Nucleus accumbens (tissue), 56 donors: ENCODE data around the gene PPARGC1A.
A peak's percentile ranks its signal among the peaks of the same experiment; 100 is the strongest.

Experiments
- DNase-seq, 56 donors: peaks; one replicate each; lab custom pipeline; 2025; lab: John Stamatoyannopoulos, UW

Gene PPARGC1A

DNA sequence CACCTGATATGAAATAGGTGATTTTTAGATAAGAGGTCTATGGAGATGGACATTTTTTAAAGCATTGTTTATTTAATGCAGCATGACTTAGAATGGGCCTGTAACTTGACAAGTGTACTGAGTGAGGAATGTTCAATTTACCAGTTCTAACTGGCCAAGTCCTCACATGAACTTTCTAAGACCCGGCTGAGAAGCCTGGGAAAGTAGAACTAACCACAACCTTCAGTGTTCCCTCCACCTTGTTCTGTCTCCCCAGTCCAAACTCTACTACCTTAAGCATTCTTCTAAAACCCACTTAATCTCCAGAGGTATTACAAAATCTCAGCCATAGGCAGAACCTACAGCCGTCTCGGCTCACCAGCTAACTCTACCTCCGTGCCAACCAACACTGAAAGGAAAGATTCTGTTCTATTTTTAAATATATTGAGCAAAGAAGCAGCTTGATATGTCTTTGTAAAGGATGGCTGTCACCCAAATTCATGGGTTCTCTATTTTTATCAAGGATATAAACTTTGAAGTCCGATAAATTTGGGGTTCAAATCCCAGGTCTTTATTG is 6.8 kb downstream of the PPARGC1A start:
- no peak for DNase-seq

DNA sequence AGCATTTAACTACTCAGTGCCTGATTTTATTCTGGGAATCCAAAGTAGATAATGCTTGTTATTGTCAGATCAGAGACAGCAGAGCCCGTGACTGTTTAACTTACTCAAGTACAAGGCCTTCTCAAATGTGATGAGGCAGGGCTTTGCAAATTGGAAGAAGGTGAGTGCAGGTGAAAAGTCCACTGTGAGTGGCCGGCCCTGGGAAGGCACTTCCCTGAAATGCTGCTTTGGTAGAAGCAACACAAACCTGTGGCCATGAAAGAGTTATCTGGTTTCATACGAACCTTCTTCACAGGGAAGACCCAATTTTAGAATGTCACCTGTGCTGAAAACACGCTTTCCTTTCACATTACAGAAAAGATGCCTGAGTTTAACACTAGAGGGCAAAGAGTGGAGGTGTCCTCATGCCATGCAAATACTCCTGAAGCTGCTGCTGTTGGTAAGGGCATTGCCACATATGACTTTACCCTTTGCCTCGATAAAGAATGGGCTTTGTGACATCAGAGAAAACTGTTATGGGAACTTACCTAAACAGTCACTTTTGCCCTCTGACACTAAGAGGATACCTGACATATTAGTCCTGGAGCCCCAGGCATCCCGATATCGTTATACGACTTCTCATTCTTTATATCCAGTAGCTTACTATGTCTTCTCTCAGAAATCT is 8.0 kb downstream of the PPARGC1A start:
- DNase-seq = no peak

DNA sequence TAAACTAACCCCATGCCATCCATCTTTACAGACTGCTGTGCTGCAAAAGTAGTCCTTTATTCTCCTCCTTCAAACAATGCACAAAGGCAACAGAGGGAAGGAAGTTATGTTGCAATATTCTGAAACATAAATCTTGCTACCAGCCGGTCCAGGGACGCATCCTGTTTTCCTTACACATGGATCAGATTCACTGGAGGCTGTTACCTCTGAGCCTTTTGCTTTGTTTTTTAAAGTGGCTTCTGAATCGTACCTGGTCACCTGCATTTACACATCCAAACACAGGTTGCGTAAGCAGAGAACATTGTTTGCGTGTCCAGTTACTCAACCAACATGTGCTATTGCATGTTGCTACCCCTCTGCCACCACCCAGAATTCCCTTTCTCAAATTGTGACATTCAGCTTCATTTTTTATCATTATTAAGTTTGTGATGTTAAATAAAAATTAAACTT is 8.8 kb downstream of the PPARGC1A start:
- DNase-seq = no peak

DNA sequence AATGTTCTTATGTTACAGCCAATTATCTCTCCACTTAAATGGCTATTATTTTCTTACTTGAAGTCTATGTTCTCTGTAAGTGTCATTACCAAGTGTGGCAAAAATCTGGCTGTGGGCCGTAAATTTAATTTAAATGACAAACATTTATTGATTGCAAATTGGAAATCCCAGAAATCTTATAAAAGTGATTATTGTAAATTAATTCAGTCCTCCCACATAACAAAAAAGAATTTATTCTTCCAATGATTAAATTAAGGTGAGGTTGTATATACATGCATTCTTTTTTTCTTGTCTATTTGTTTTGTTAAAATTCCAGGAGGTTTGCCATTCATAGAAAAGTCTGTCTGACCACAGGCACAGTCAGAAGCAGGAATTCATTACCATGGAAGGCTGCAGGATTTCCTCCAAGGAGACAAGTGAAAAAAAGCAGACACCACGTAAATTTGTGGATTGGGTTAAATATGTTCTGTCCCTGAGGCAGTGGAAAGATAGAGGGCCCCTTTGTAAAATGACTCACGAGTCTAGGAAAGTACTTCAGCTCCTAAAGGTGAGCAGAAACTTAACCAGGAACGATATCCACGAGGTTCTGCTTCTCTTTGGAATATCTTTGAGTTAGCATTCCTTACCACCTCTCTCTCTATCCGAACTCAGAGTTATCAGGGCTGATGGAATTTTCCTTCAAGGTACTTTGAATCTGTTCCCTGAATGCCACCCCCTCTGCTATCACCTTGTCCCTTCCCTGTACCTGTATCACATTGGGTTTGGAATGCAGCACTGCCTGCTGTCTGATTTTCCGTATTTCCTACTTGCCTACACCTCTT is 10.7 kb downstream of the PPARGC1A start:
- no peak for DNase-seq

DNA sequence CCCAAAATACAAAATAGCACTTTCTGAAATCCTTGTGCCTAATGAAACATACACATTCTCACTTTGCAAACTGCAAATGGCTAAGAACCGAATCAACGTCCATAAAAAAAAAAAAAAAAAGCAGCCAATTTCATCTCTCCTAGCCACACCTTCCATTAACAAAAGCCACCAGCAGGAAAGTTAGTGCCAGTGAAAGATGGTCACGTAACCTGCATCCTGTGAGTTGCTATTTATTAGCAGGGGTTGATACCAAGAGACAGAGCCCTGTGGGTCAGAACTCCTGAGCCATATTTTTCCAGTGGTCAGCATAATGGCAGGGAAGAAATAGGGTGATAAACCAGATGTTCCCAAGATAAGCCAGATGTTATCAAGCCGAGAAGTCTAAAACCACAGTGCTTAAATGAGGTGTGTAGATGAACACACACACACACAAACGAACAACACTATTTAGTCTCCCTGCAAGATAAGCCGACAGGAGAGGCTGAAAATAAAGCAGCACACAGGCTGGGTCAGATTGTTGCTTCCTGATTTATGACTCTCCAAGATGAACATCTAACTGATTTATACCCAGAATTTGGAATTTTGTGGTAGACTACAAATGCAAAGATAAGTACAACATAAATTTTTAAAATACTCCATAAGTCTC is 11.5 kb downstream of the PPARGC1A start:
- DNase-seq = no peak

DNA sequence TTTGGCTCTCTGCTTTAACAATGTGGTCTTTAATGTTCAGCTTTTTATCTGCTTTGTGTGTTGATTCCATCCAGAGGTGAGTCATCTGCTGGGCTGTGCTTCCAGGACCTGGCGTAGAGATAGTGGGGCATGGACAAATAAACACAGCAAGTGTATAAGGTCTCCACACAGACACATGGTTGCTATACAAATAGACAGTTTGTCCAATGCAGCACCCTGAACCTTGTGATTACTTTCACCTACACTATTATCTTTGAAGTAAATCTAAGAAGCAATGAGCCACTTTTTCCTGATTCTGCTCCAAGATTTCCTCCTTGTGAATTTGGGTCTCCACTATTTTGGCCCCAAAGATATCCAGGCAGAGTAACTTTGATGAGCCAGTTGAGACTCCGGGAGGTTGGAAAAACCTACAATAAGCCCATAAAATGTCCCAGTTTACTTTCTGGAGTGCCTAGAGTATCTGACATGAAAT is 12.1 kb downstream of the PPARGC1A start:
- no peak for DNase-seq

DNA sequence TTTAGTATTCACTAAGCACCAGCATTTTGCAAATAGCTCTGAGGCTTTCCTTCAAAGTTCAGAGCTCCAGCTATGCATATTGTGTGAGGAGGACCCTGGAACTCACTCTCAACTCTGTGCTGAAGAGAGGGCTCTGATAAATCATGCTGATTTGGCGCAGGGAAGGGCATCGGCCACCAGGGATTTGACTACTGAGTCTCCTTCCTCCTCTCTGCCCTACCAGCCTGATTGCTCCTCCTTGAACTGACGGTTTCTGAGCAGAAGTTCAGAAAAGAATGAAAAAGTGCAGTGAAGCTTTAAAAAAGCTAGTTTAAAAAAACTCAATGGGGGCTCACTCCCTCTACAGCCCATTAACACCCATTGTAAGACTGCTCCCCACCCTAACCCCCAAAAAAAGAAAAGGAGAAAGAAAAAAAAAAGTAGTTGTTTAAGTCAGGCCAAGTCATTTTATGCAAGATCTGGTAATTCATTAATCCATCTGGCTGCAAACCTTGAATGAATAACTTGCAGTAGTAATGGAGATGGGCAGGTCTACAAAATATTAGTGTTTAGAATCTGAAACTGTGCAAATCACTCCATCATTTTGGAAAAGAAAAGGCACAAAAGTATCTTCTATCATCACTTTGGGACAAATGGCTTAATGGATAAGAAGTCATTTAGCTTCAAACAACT is 13.3 kb downstream of the PPARGC1A start:
- no peak for DNase-seq

DNA sequence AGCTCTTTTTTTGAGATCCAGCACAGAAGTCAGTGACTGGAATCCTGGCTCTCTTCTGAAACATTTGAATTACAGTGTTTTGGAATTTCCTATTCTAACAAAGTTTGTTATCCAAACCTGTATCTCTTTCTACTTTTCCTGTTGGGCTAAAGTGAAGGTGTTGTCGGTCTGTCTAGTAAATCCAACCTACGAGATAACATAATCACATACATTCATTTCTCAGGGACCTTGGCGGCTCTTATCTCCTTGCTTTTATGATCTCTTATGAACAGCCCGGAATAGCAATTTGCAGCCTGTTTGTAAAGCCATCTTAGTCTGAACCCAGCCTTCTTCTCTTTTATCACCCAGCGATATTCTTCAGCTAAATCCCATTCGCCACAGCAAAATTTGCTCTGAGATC is 14.5 kb downstream of the PPARGC1A start:
- no peak for DNase-seq

DNA sequence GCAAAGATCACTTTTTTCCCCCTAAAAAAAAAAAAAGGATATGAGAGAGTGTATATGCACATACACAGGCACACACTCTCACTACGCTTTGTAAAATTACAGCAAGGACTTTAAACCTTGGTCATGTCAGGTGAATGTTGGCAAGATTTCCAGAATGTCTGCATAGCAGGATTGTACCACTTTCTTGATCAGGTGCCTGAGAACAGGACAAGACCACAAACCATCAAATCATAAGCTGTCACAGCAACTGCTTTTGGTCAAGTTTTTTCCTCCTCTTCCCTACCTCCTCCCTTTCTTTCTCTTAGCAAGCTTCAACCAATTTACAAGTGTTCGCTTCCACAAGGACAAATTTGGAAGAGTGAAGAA is 15.3 kb downstream of the PPARGC1A start:
- DNase-seq = no peak

DNA sequence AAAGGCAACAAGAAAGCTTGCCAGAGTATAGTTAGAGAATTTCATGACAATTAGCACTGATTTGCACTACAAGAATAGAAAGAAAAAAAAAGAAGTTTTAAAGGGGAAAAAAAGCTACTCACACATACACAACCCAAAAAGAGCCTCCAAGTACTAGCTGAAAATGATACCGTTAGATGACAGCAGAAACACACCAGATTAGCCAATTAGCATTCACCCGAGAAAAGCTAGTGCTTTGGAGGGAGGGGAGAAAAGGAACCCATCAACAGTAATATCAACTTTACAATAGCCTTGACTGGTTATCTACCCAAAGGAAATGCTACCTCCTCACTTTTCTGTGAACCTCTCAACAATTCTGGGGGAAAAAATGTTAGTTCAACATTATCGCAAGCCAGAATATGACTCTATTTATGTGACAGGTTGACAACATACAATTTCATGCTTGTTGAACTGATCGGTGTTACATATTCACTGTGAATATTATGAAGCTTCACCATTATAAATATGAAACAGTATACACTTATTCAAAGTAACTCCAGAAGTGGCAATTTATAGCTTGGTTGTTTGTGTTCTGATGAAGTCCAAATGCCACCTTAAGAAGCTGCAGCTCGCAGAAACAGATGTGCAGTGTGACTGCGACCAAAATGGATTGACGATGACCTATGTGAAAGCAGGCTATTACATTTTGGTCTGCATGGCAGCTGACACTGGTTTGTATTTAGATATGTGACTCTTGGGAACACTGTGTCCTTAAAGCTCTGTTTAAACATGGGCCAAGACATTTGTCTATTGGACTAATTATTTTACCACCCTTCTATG is 15.9 kb downstream of the PPARGC1A start:
- DNase-seq = no peak

DNA sequence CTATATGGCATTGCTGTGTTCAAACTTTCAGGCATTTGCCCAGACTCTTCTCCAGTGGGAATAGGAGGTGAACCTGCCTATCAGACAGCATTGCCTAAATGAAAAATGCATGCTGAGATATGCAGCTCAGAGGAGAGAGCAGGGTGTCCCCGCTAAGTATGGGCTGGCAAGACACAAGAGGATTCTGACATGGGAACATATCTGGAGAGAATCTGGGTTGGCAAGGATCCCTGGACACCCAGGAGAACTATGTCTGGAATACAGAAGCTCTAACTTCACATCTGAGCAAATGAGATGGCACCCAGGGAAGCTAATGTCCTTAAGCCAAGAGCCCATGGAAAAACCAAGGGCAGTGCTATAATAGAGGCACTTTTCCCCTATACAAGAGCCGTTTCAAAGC is 18.4 kb downstream of the PPARGC1A start:
- no peak for DNase-seq

DNA sequence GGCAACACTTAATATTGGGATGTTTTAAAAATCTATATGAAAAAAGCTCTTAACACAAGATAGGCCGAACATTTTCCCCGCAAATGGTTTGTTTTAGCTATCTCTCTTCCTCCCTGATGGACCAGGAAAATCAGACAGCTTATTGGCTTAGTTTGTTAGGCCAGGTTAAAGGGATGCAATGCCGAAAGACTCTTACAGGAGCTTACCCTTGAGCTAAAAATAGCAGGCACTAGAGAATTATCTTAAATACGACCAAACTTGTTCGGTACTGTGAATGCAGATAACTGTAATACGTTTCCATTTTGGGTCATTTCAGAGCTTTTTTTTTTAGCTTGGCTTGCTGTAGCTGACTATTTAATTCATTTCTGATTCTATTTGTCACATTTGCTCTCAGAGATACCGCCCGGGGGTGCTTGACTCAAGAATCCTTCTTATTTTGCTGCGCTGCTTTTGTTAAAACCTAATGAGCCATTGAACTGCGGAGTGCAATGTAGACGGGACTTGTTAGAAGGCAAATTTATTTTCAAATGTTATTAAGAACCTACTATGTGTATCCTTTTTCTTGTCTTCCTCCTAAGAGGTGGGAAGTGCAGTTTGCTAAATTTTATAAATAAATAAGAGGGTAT is 23.3 kb downstream of the PPARGC1A start:
- no peak for DNase-seq

DNA sequence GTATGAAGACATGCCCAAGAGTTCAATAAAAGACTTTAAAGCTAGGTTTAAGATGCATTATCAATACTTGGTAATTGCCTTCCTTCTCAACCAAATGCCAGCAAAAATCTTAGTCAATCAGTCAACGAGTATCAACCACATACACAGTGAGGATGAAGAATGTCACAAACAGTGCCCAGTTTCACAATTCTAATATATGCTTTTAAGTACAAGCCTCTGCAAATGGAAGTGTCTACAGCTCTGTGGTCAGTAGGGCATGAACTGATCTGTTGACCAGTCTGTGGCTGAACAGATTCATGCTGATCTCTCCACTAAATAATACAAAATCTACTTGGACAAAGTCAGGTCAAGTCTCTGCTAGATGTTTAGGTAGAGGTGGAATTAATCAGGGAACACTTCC is 27.9 kb downstream of the PPARGC1A start:
- DNase-seq = no peak

DNA sequence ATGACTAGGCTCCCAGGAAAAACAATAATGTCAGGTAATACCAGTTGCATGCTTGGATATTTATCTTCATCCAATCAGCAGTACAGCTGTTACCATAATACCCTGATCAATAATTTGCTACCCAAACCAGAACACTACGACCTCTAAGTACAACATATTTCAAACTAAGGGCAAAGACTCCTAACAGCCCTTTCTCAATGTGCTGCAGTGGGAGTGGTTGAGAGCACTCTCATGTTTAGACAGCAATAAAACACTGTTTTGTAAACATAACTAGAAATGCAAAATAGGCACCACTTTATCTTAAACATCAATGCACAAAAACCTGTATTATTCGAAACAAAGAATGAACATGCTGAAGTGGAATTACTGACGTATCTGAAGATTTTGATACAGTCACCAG is 28.9 kb downstream of the PPARGC1A start:
- DNase-seq = no peak

DNA sequence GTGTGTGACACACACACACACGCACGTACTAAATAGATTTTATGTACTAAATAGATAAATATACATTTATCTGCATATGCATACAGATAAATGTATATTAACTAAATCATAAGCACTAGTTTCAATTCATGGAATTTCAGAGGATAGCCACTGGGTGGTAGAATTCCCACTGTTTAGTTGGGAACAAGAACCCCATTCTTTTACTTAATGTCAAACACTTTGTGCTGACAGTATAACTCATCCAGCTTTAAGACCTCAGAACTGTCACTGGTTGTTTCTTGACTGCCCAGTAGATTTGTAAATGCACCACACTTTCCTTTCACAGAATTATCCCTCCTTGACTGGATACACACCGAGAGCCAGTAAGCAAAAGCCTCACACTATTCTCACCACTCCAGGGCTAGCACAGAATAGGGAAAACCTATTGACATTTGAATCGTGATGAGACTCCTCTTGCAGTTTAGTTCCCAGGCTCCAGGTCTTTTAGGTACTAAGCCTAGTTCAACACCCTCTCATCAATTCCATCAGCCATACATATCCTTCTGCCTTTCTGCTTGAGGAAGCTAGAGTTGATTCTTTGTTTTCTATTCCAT is 32.4 kb downstream of the PPARGC1A start:
- DNase-seq = peak in 6 of 56 donors; percentile 1 to 23 (median 2)

DNA sequence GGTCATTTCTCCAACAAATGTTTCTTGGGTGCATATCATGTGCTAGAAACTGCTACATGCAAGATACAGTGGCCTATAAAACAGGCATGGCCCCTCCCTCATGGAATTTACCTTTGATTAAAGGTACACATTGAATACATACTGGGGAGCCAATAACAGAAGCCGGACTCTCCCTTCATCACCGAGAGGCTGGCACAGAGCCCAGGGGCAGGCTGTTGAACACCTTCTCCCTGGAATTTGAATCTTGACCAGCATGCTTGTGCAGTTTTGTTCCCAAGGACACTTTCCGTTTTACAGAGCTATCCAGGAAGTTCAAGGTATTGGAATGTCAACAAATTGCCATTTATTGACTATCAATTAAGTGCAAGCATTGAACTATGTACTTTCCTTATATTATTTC is 33.2 kb downstream of the PPARGC1A start:
- DNase-seq = peak in 7 of 56 donors; percentile 1 to 11 (median 2)

DNA sequence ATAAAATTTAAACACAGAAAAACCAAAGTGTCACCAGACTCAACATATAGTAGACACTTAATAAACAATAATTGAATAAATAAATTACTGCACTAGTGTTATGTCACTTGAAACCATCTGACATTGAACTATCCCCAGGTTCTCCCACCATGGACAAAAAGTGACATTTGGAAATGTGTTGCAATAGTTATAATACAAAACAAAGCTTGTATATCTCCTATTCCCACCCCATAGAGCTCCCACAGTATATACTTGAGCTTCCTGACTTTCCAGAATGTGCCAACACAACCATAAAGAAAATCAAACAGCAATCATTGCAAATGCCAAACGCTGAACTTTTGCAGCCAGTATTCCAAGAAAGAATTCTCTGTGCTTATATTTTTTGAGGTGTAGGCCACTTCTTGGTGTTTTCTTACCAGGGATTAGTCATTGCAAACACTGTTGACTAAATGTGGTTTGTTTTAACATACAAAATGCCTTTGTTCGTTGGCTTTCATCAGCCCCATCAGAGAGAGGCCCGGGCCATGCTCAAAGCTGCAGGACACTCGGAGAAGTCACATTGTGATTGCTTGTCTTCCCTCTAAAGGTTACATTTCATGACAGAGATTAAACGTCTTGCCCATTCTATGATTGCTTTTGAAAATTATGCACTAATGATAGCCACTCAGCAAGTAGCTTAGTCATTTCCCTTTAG is 33.8 kb downstream of the PPARGC1A start:
- no peak for DNase-seq

DNA sequence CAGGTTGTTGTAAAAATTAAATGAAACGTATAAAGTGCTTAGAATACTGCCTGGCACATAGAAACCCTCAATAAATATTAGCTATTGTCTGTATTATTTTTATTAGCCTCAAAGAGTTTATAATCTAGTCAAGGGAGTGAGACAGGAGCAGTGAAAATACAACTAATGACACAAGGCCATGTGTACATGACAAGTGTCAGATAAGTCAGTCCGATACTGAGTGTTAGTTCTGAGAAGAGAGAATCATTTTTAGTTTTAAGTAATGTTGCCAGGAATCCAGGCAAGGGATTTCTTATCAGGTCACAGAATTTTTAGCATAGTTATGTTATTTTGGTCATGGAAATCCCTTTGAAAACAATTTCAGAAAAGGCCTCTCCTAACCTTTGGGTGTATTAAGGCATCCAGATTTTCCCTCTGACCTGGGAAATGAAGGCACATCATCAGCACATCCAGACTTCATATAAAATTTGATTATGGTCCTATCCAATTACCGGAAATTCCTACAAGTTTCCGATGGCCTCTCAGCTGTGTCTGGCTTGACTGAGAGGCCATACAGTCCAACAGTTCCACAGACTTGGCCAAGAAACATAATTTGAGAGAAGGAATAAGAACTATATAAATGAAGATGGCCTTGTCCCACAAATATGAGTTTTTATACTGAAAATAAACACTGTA is 35.7 kb downstream of the PPARGC1A start:
- DNase-seq = no peak
